ENCODE results near the gene ERBB2. TPM values are rescaled to one million over a fixed set of nuclear protein-coding genes. Genes with fewer than 3 reads are reported as not detected.

ERBB2 gene
- total RNA-seq, 1 donor from 2014 or later: 49.0 TPM

GRCh38 chr17:39738983-39739884, 39.4 kb downstream of the ERBB2 start:
- Mint-ChIP-seq H3K27me3 (ENCODE audit: unreplicated experiment) (peaks cover 20% of the 10 kb centered on the region), H3K4me3 (ENCODE audit: unreplicated experiment) (peak overlapping the region; percentile 62), H3K27ac (ENCODE audit: unreplicated experiment) (no peak overlapping the region), H3K36me3 (ENCODE audit: low read depth, unreplicated experiment) (no peaks in the 10 kb centered on the region), H3K9me3 (ENCODE audit: unreplicated experiment) (no peaks in the 10 kb centered on the region), H3K4me1 (ENCODE audit: unreplicated experiment) (peaks cover 18% of the 10 kb centered on the region)
- TF ChIP-seq CTCF (IDR thresholded peaks at IDR 0.05; ENCODE audit: unreplicated experiment): no peak
- DNase-seq (ENCODE audit: low spot score): no peak

GRCh38 chr17:39739885-39740356, 40.1 kb downstream of the ERBB2 start:
- peaks cover 18% of the 10 kb centered on the region for H3K4me1 Mint-ChIP-seq (ENCODE audit: unreplicated experiment)
- peak overlapping the region; percentile 62 for H3K4me3 Mint-ChIP-seq (ENCODE audit: unreplicated experiment)
- no peaks in the 10 kb centered on the region for H3K36me3 Mint-ChIP-seq (ENCODE audit: low read depth, unreplicated experiment)
- no peaks in the 10 kb centered on the region for H3K9me3 Mint-ChIP-seq (ENCODE audit: unreplicated experiment)
- no peak for DNase-seq (ENCODE audit: low spot score)
- TF ChIP-seq CTCF (IDR thresholded peaks at IDR 0.05; ENCODE audit: unreplicated experiment): no peak
- H3K27ac Mint-ChIP-seq (ENCODE audit: unreplicated experiment): no peak overlapping the region
- H3K27me3 Mint-ChIP-seq (ENCODE audit: unreplicated experiment): peaks cover 18% of the 10 kb centered on the region

- TF ChIP-seq CTCF (IDR thresholded peaks at IDR 0.05; ENCODE audit: unreplicated experiment): no peak
- peaks cover 18% of the 10 kb centered on the region for H3K4me1 Mint-ChIP-seq (ENCODE audit: unreplicated experiment)
- no peak overlapping the region for H3K27ac Mint-ChIP-seq (ENCODE audit: unreplicated experiment)
- H3K36me3 Mint-ChIP-seq (ENCODE audit: low read depth, unreplicated experiment): no peaks in the 10 kb centered on the region
- no peak overlapping the region for H3K4me3 Mint-ChIP-seq (ENCODE audit: unreplicated experiment)
- H3K27me3 Mint-ChIP-seq (ENCODE audit: unreplicated experiment): peaks cover 20% of the 10 kb centered on the region
- no peak for DNase-seq (ENCODE audit: low spot score)
- H3K9me3 Mint-ChIP-seq (ENCODE audit: unreplicated experiment): no peaks in the 10 kb centered on the region
These were observed 40.7 kb downstream of the ERBB2 start for GRCh38 chr17:39740357-39741111.

- DNase-seq (ENCODE audit: low spot score): no peak
- no peak overlapping the region for H3K27ac Mint-ChIP-seq (ENCODE audit: unreplicated experiment)
- TF ChIP-seq CTCF (IDR thresholded peaks at IDR 0.05; ENCODE audit: unreplicated experiment): no peak
- H3K4me1 Mint-ChIP-seq (ENCODE audit: unreplicated experiment): peaks cover 18% of the 10 kb centered on the region
- H3K4me3 Mint-ChIP-seq (ENCODE audit: unreplicated experiment): no peak overlapping the region
- no peaks in the 10 kb centered on the region for H3K9me3 Mint-ChIP-seq (ENCODE audit: unreplicated experiment)
- H3K27me3 Mint-ChIP-seq (ENCODE audit: unreplicated experiment): peaks cover 12% of the 10 kb centered on the region
- H3K36me3 Mint-ChIP-seq (ENCODE audit: low read depth, unreplicated experiment): no peaks in the 10 kb centered on the region
These were observed 42.4 kb downstream of the ERBB2 start for GRCh38 chr17:39742126-39742855.

All from endothelial cell (in vitro differentiated cells).